GM12801 (cell line): Measurements from ENCODE around the gene RAPGEF6.

Source experiments
- CTCF ChIP-seq: IDR thresholded peaks from one replicate; pipeline ENCODE4 v1.5.1; 2011; ENCODE audit warnings: control low read depth; ENCODE audit not compliant: insufficient read length; ENCODE audit errors: extremely low read depth

RAPGEF6 gene

GRCh38 chr5:131581702-131582101, 53.3 kb downstream of the RAPGEF6 start:
- TF ChIP-seq CTCF = no peak

GRCh38 chr5:131579917-131580671, 54.9 kb downstream of the RAPGEF6 start:
- TF ChIP-seq CTCF = no peak

GRCh38 chr5:131575660-131576227, 59.3 kb downstream of the RAPGEF6 start:
- TF ChIP-seq CTCF = no peak

- TF ChIP-seq CTCF = no peak
These were observed 63.3 kb downstream of the RAPGEF6 start for GRCh38 chr5:131571669-131572168.

GRCh38 chr5:131570757-131571156, 64.3 kb downstream of the RAPGEF6 start:
- TF ChIP-seq CTCF = no peak

GRCh38 chr5:131564229-131564652, 70.8 kb downstream of the RAPGEF6 start:
- TF ChIP-seq CTCF = no peak

GRCh38 chr5:131563434-131564228, 71.4 kb downstream of the RAPGEF6 start:
- TF ChIP-seq CTCF = no peak
